Measurements from ENCODE around the gene MGRN1.

The MGRN1 gene

DNA sequence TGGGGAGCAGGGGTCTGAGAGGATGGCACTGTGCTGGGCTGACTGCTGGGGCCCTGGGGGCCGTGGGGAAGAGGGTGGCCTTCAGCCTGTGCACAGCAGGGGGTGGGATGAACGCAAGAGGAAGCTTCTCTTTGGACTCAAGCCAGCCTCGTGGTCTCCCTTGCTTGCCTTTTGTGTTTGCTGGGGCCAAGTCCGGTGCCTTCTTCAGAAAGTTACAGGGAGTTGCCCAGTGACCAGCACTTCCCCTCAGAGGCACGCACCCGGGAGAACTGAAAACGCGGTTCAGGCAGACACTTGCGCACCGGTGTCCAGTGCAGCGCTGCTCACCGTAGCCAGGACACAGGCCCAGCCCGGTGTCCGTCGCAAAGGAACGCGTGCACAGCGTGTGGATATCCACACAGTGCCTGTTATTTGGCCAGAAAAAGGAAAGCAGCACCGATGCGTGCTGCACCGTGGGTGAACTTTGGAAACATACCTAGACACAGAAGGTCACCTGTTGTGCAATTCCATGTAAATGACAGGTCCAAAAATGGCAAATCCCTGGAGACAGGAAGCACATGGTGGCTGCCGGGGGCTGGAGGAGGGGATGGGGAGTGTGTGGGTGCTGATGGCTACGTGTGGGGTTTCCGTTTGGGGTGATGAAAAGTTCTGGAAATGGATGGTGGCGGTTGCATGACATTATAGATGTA lies 39.3 kb downstream of the MGRN1 start:
- Histone ChIP-seq H3K79me1 (replicated peaks; ENCODE audit: low read length, poor library complexity, severe bottlenecking) (peaks cover 49% of the 10 kb centered on the region), H3K23ac (ENCODE audit: low read length in 2 of 2) (no peak overlapping the region), H2BK15ac (ENCODE audit: low read depth, poor library complexity, severe bottlenecking) (no peak overlapping the region), H3K4me3 (ENCODE audit: insufficient read depth in 1 of 2, low read depth in 1 of 2, low read length in 2 of 2) (no peak overlapping the region), H3K9ac (ENCODE audit: low read length) (no peak overlapping the region), H3K27me3 (ENCODE audit: control insufficient read depth in 1 of 2, insufficient read depth in 1 of 2, low read length in 2 of 2) (no peaks in the 10 kb centered on the region), H3K4me2 (ENCODE audit: low read length, poor library complexity, severe bottlenecking) (no peak overlapping the region), H3K9me3 (ENCODE audit: control insufficient read depth, low read length) (no peaks in the 10 kb centered on the region), H3K4ac (ENCODE audit: low read depth in 1 of 2, low read length in 2 of 2) (no peak overlapping the region), H2AFZ (ENCODE audit: low read depth, low read length) (no peak overlapping the region), H3K36me3 (ENCODE audit: control insufficient read depth in 1 of 2, insufficient read depth in 2 of 2, low read depth in 1 of 2, low read length in 2 of 2) (peaks cover 58 to 84% of the 10 kb centered on the region in 2 experiments), H2BK5ac (ENCODE audit: low read depth, low read length, poor library complexity, severe bottlenecking) (no peak overlapping the region), H3K27ac (ENCODE audit: low read length, poor library complexity, severe bottlenecking) (no peak overlapping the region), H3K18ac (ENCODE audit: low read depth in 1 of 2, low read length in 2 of 2) (no peak overlapping the region), H2BK12ac (ENCODE audit: low read length in 2 of 2) (no peak overlapping the region), H2AK5ac (ENCODE audit: low read length, severe bottlenecking) (no peak overlapping the region), H4K8ac (ENCODE audit: low read length) (no peak overlapping the region), H2BK120ac (ENCODE audit: low read depth, low read length) (no peak overlapping the region), H3K4me1 (ENCODE audit: control insufficient read depth, insufficient read depth, low read depth, low read length) (peaks cover 24% of the 10 kb centered on the region), H4K91ac (ENCODE audit: low read length) (no peak overlapping the region), H3K14ac (ENCODE audit: low read length in 2 of 2) (no peak overlapping the region)
- WGBS: 94% methylated on average over 25 of the region's 25 CpGs
- DNase-seq: no peak

DNA sequence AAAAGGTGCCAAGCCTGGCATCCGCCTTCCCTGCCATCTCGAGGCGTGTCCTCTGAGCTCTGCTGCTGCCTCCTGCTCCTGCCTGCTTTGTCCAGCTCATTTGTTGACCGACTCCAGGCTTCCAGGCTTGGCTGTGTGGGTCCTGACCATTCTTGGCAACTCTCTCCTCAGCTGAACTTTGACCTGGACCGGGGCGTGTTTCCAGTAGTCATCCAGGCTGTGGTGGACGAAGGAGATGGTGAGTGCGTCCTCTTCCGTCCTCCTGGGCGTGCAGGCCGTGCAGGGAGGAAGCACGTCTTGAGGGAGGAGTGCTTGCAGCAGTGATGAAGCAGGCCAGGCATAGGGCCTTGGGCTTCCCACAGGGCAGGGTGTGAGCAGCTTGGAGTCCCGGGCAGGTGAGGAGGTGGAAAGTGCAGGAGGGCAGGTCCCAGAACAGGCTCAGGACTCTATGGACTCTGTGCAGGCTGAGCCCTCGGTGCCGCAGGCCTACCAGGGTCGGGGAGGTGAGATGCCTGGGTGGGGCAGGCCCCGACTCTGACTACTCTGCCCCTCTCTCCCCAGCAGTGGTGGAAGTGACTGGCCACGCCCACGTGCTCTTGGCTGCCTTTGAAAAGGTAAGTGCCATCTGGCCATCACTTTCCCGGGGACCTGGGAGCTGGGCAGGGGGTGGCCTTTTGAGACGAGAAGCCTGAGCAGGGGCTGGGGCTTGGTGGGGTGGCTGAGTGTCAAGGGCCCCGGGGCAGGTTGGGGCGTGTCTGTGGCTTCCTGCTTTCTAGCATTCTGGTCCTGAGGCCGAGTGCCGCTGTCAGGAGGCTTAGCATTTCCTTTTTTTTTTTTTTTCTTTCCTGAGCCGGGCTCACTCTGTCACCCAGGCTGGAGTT lies 40.2 kb downstream of the MGRN1 start:
- H2BK12ac ChIP-seq (ENCODE audit: low read length in 2 of 2): no peak overlapping the region
- no peak overlapping the region for H3K18ac ChIP-seq (ENCODE audit: low read depth in 1 of 2, low read length in 2 of 2)
- H2AK5ac ChIP-seq (ENCODE audit: low read length, severe bottlenecking): no peak overlapping the region
- H3K23ac ChIP-seq (ENCODE audit: low read length in 2 of 2): no peak overlapping the region
- H3K27me3 ChIP-seq (ENCODE audit: control insufficient read depth in 1 of 2, insufficient read depth in 1 of 2, low read length in 2 of 2): no peaks in the 10 kb centered on the region
- no peak overlapping the region for H2BK120ac ChIP-seq (ENCODE audit: low read depth, low read length)
- no peaks in the 10 kb centered on the region for H3K9me3 ChIP-seq (ENCODE audit: control insufficient read depth, low read length)
- no peak overlapping the region for H2AFZ ChIP-seq (ENCODE audit: low read depth, low read length)
- 91% methylated on average over 26 of the region's 26 CpGs for WGBS
- no peak overlapping the region for H4K91ac ChIP-seq (ENCODE audit: low read length)
- H3K4me1 ChIP-seq (ENCODE audit: control insufficient read depth, insufficient read depth, low read depth, low read length): peaks cover 24% of the 10 kb centered on the region
- H3K4ac ChIP-seq (ENCODE audit: low read depth in 1 of 2, low read length in 2 of 2): no peak overlapping the region
- no peak overlapping the region for H3K4me3 ChIP-seq (ENCODE audit: insufficient read depth in 1 of 2, low read depth in 1 of 2, low read length in 2 of 2)
- H3K79me1 ChIP-seq (replicated peaks; ENCODE audit: low read length, poor library complexity, severe bottlenecking): peaks cover 43% of the 10 kb centered on the region
- H3K27ac ChIP-seq (ENCODE audit: low read length, poor library complexity, severe bottlenecking): no peak overlapping the region
- H2BK15ac ChIP-seq (ENCODE audit: low read depth, poor library complexity, severe bottlenecking): no peak overlapping the region
- no peak overlapping the region for H2BK5ac ChIP-seq (ENCODE audit: low read depth, low read length, poor library complexity, severe bottlenecking)
- no peak overlapping the region for H4K8ac ChIP-seq (ENCODE audit: low read length)
- H3K14ac ChIP-seq (ENCODE audit: low read length in 2 of 2): no peak overlapping the region
- H3K4me2 ChIP-seq (ENCODE audit: low read length, poor library complexity, severe bottlenecking): no peak overlapping the region
- H3K9ac ChIP-seq (ENCODE audit: low read length): no peak overlapping the region
- peaks cover 66 to 81% of the 10 kb centered on the region in 2 experiments for H3K36me3 ChIP-seq (ENCODE audit: control insufficient read depth in 1 of 2, insufficient read depth in 2 of 2, low read depth in 1 of 2, low read length in 2 of 2)
- DNase-seq: no peak

- Histone ChIP-seq H4K91ac (ENCODE audit: low read length) (no peak overlapping the region), H3K4me2 (ENCODE audit: low read length, poor library complexity, severe bottlenecking) (no peak overlapping the region)
- 96% methylated on average over 20 of the region's 20 CpGs for WGBS
These were observed 42.0 kb downstream of the MGRN1 start for GRCh38 chr16:4666537-4667202.

More at GRCh38 chr16:4666537-4667202, 42.0 kb downstream of the MGRN1 start:
- H3K27me3 ChIP-seq (ENCODE audit: control insufficient read depth in 1 of 2, insufficient read depth in 1 of 2, low read length in 2 of 2): no peaks in the 10 kb centered on the region
- DNase-seq: no peak
- H3K27ac ChIP-seq (ENCODE audit: low read length, poor library complexity, severe bottlenecking): no peak overlapping the region
- no peak overlapping the region for H4K8ac ChIP-seq (ENCODE audit: low read length)
- no peak overlapping the region for H2BK15ac ChIP-seq (ENCODE audit: low read depth, poor library complexity, severe bottlenecking)
- no peak overlapping the region for H2AK5ac ChIP-seq (ENCODE audit: low read length, severe bottlenecking)
- H2AFZ ChIP-seq (ENCODE audit: low read depth, low read length): no peak overlapping the region
- no peak overlapping the region for H3K18ac ChIP-seq (ENCODE audit: low read depth in 1 of 2, low read length in 2 of 2)
- H2BK12ac ChIP-seq (ENCODE audit: low read length in 2 of 2): no peak overlapping the region
- no peak overlapping the region for H2BK5ac ChIP-seq (ENCODE audit: low read depth, low read length, poor library complexity, severe bottlenecking)
- peaks cover 11% of the 10 kb centered on the region for H3K4me1 ChIP-seq (ENCODE audit: control insufficient read depth, insufficient read depth, low read depth, low read length)
- H3K9me3 ChIP-seq (ENCODE audit: control insufficient read depth, low read length): no peaks in the 10 kb centered on the region
- H3K4ac ChIP-seq (ENCODE audit: low read depth in 1 of 2, low read length in 2 of 2): no peak overlapping the region
- H3K79me1 ChIP-seq (replicated peaks; ENCODE audit: low read length, poor library complexity, severe bottlenecking): peaks cover 32% of the 10 kb centered on the region
- H3K4me3 ChIP-seq (ENCODE audit: insufficient read depth in 1 of 2, low read depth in 1 of 2, low read length in 2 of 2): no peak overlapping the region
- H3K36me3 ChIP-seq (ENCODE audit: control insufficient read depth in 1 of 2, insufficient read depth in 2 of 2, low read depth in 1 of 2, low read length in 2 of 2): peaks cover 77 to 82% of the 10 kb centered on the region in 2 experiments
- no peak overlapping the region for H3K14ac ChIP-seq (ENCODE audit: low read length in 2 of 2)
- no peak overlapping the region for H3K9ac ChIP-seq (ENCODE audit: low read length)
- H3K23ac ChIP-seq (ENCODE audit: low read length in 2 of 2): no peak overlapping the region
- no peak overlapping the region for H2BK120ac ChIP-seq (ENCODE audit: low read depth, low read length)

Data from mesenchymal stem cell (in vitro differentiated cells and primary cell).